Endothelial cell of umbilical vein (primary cell): ENCODE data around the gene FOCAD.
"Not testable (repeated sequence)": the region's sequence is repeated elsewhere in the genome, so short reads cannot be mapped to it uniquely, and the experiment has no call there.

Experiments
- CTCF ChIP-seq, 2 donors: IDR thresholded peaks; 1 replicate in 1 of 2; 2 replicates in 1 of 2; pipeline ENCODE4 v1.5.1; 2011; ENCODE audit warnings: low read length in 2 of 2, mild to moderate bottlenecking in 2 of 2, moderate library complexity in 2 of 2, control low read depth in 1 of 2, inconsistent platforms in 1 of 2, low read depth in 1 of 2; ENCODE audit not compliant: insufficient read depth in 1 of 2; ENCODE audit errors: extremely low read depth in 1 of 2
- EZH2 ChIP-seq: IDR thresholded peaks from 2 replicates; pipeline ENCODE4 v1.6.1; 2012; ENCODE audit warnings: borderline replicate concordance, low read depth, mild to moderate bottlenecking, moderate library complexity, low read length, inconsistent platforms; ENCODE audit not compliant: severe bottlenecking
- FOS ChIP-seq: IDR thresholded peaks from 2 replicates; pipeline ENCODE4 v1.6.1; 2011; ENCODE audit warnings: mild to moderate bottlenecking, low read length, moderate library complexity, borderline replicate concordance; ENCODE audit not compliant: insufficient read depth
- MYC ChIP-seq: IDR thresholded peaks from one replicate; pipeline ENCODE4 v1.6.1; 2011; ENCODE audit warnings: mild to moderate bottlenecking, low read depth, low read length
- POLR2A ChIP-seq: IDR thresholded peaks from 2 replicates; pipeline ENCODE4 v1.6.1; 2012; ENCODE audit warnings: low read depth, mild to moderate bottlenecking, control low read depth, low read length
- POLR2AphosphoS5 ChIP-seq: IDR thresholded peaks from 2 replicates; pipeline ENCODE4 v1.6.1; 2012; ENCODE audit warnings: low read depth, mild to moderate bottlenecking, control low read depth, low read length, moderate library complexity; ENCODE audit not compliant: insufficient read depth

- TF ChIP-seq CTCF (IDR thresholded peaks at IDR 0.05; ENCODE audit: extremely low read depth in 1 of 2, insufficient read depth in 1 of 2, low read depth in 1 of 2, low read length in 2 of 2); EZH2; POLR2AphosphoS5; FOS; POLR2A; MYC: not testable (repeated sequence)
Measured at GRCh38 chr9:20974191-20974938, 290.3 kb downstream of the FOCAD start.
